T-helper 1 cell (primary cell): ENCODE results near the gene LRP1-AS.

Source experiments
- DNase-seq, 5 donors: peaks; one replicate each; pipeline ENCODE4 v3.0.0-alpha.2; 2012 to 2020

Gene LRP1-AS

GRCh38 chr12:57179331-57180086 is 32.1 kb upstream of the LRP1-AS start:
- DNase-seq = no peak

DNA sequence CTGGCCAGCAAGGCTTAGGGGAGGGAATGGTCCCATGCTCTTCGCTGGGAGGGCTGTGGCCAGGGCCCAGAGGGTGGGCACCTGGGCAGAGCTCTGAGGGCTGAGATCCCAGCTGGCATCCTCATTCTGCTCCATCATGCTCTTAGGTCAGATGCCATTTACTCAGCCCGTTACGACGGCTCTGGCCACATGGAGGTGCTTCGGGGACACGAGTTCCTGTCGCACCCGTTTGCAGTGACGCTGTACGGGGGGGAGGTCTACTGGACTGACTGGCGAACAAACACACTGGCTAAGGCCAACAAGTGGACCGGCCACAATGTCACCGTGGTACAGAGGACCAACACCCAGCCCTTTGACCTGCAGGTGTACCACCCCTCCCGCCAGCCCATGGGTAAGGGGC is 30.8 kb upstream of the LRP1-AS start:
- DNase-seq = no peak

DNA sequence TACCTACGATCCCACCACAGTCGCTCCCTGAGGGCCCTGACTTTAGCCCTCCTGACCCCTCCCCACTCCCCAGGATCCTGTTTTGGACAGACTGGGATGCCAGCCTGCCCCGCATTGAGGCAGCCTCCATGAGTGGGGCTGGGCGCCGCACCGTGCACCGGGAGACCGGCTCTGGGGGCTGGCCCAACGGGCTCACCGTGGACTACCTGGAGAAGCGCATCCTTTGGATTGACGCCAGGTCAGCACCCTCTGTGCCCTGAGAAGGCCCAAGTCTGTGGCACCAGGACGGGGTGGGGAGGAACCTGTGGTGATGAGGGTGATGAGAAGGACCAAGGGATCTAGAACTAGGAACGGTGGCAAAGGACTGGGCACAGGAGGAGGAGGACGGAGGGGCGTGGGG is 29.9 kb upstream of the LRP1-AS start:
- DNase-seq = no peak

DNA sequence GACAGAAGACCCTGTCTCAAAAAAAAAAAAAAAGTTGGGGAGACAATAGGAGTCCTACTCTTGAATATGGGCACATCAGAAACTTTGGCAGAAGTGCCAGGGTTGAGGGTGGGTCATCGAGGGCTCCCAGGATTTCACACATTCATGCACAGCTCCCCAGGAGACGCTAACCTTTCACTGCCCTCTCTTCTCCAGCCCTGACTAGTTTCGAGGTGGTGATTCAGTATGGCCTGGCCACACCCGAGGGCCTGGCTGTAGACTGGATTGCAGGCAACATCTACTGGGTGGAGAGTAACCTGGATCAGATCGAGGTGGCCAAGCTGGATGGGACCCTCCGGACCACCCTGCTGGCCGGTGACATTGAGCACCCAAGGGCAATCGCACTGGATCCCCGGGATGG is 29.4 kb upstream of the LRP1-AS start:
- no peak for DNase-seq

- DNase-seq = no peak
Measured at GRCh38 chr12:57176139-57176477, 28.7 kb upstream of the LRP1-AS start.

DNA sequence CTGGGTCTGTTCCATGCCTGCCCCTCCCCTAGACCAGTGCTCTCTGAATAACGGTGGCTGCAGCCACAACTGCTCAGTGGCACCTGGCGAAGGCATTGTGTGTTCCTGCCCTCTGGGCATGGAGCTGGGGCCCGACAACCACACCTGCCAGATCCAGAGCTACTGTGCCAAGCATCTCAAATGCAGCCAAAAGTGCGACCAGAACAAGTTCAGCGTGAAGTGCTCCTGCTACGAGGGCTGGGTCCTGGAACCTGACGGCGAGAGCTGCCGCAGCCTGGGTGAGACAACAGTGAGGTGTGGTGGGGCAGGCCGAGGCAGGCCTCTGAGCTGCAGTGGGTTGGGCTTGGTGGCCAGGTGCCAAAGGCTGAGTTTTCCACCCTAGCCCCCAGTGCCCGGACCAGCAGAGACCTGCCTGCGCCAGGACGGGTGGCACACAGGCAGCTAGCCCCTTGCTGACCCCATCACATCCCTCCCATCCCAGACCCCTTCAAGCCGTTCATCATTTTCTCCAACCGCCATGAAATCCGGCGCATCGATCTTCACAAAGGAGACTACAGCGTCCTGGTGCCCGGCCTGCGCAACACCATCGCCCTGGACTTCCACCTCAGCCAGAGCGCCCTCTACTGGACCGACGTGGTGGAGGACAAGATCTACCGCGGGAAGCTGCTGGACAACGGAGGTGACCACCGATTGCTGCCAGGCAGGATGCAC is 28.2 kb upstream of the LRP1-AS start:
- peak in 1 of 5 donors; percentile 23 for DNase-seq

- no peak for DNase-seq
Measured at GRCh38 chr12:57173683-57174082, 26.3 kb upstream of the LRP1-AS start.

DNA sequence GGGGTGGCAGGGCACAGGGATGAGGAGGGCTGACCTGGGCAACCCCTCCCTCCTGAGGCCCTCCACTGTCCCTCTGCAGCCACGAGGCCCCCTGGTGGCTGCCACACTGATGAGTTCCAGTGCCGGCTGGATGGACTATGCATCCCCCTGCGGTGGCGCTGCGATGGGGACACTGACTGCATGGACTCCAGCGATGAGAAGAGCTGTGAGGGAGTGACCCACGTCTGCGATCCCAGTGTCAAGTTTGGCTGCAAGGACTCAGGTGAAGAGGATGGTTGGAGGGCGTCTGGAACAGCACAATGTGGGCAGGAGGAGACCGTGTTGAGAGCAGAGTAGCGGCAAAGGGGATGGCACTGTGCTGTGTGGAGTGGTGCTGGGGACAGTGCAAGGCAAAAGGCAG is 25.7 kb upstream of the LRP1-AS start:
- DNase-seq = no peak

DNA sequence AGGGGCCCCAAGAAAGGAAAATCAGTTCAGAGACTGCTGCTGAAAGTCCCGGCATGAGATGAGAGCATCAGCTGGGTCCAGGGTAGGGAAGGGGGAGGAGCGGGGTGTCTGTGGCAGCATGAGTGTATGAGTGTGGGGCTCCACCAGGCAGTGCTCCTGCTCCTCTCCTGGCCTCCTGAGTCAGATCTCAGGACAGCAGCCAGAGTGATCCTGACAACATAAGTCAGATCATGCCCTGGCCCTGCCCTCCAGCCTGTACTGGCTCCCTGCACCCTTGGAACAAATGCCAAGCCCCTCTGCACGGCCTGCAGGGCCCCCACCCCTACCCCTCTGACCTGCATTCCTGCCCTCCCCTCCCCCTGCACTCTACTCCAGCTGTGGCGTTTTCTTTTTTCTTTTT is 24.2 kb upstream of the LRP1-AS start:
- DNase-seq = no peak

DNA sequence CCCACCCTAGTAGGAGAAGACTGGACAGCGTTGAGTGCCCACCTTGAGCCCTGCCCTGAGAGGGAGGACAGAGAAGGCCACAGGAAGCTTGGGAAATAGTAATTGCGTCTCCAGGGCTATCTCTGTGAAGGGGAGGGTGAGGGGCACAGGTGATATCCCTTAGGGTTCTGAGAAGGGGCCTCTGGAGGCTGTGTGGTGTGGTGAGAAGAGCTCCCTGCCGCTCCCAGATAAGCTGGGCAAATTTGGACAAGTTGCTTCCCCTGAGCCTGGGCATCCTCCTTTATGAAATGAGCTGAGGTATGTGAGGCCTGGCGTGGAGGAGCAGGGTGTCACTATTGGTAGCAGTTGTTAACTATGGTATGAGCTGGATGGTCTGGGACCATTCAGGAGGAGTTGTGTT is 23.5 kb upstream of the LRP1-AS start:
- DNase-seq = no peak

DNA sequence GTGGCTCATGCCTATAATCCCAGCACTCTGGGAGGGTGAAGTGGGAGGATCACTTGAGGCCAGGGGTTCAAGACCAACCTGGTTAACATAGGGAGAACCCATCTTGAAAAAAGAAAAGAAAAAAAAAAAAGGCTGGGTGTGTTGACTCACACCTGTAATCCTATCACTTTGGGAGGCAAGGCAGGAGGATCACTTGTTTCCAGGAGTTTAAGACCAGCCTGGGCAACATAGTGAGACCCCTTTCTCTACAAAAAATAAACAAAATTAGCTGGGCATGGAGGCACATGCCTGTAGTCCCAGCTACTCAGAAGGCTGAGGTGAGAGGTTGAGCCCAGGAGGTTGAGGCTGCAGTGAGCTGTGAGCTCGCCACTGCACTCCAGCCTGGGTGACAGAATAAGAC is 23.0 kb upstream of the LRP1-AS start:
- no peak for DNase-seq

- DNase-seq = no peak
Measured at GRCh38 chr12:57169969-57170368, 22.6 kb upstream of the LRP1-AS start.

- DNase-seq = no peak
Measured at GRCh38 chr12:57169046-57169795, 21.8 kb upstream of the LRP1-AS start.

- no peak for DNase-seq
Measured at GRCh38 chr12:57168058-57168457, 20.6 kb upstream of the LRP1-AS start.

- DNase-seq = no peak
Measured at GRCh38 chr12:57166971-57167371, 19.6 kb upstream of the LRP1-AS start.

DNA sequence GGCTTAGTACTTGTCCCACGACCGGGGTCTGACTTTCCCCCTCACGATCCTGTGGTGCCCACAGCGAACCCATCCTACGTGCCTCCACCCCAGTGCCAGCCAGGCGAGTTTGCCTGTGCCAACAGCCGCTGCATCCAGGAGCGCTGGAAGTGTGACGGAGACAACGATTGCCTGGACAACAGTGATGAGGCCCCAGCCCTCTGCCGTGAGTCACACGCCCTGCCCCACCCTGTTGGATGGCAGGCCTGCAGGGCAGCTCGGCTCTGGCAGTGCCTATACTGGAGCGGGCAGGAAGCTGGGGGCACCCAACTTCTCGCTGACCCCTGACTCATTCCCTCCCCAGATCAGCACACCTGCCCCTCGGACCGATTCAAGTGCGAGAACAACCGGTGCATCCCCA is 18.3 kb upstream of the LRP1-AS start:
- DNase-seq = no peak

DNA sequence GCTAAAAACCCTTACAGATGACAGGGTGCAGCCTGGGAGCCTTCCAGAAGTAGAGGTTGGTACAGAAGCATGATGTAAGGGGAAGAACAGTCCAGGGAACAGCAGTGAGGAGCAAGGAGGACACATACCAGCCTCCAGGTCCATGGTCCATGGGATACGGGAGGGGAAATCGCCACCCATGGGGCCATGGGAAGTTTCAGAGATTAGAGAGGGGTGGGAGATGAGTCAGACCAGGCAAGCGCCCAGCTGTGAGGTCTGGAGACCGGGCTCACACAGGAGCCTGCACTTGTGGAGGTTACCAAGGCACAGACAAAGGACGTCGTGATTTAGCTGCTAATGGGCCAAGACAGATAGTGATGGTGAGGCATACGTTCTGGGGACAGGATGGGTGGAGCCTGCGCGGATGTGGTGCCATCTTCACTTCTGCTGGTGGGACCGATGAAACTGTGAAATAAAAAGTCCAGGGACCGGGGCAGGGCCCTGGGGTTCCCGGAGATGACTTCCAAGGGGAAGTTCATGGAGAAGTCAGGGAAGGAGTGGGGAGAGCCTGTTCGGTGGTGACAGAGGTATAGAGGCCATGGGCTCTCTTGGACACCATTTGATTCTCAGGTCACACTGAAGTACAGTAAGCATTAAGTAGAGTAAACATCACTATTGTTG is 17.7 kb upstream of the LRP1-AS start:
- no peak for DNase-seq

DNA sequence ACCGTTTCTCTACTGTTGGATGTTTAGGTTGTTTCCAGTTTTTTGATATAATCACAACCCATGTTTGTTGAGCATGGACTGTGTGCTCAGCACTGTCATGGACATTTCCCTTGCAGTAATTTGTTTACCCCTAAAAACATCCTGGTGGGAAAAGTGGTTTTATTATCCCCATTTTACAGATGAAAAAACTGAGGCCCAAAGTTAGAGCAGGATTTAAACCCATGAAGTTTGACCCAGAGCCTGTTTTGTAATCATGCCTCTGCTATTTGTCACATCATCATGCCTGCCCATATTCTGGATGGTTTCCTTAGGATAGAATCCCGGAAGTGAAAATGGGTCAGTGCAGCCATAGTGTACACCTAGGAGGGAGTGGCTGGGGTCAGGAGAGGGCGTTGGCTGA is 17.0 kb upstream of the LRP1-AS start:
- no peak for DNase-seq

DNA sequence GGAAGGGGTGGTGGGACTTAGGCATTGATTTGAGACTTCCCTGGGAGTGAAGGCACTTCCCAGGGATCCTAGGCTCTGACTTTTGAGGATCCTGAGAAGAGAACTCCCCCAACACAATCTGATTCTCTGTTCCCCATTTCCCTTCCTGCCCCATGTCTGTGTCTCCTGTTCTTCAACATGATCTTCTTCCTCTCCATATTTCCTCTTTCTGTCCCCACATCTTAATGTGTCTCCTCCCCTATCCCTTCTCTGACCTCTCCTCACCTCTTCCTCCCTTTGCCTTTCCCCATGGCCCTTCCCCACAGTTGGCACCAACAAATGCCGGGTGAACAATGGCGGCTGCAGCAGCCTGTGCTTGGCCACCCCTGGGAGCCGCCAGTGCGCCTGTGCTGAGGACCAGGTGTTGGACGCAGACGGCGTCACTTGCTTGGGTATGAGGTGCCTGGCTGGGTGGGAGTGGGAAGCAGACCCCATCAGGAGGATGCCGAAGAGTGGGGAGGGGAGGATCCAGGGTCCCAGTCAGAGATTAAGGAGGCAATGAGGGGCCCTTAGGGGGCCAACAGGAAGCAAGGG is 15.2 kb upstream of the LRP1-AS start:
- DNase-seq = no peak

DNA sequence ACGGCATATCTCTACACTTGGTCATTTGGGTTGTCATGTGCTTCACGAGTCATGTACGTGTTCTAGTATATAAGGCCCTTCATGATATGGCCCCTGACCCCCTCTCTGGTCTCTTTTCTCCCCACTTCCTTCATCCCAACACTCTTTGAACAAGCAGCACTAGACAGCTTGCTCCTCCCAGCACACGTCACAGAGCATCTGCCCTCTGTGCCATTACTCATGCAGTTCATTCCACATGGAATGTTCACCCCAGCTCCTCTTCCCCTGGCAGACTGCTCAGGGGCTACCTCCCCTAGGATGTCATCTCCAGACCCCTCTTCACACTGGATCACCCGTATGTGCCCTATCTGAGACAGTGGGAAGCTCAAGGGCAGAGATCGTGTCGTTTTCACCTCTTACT is 14.1 kb upstream of the LRP1-AS start:
- DNase-seq = no peak

DNA sequence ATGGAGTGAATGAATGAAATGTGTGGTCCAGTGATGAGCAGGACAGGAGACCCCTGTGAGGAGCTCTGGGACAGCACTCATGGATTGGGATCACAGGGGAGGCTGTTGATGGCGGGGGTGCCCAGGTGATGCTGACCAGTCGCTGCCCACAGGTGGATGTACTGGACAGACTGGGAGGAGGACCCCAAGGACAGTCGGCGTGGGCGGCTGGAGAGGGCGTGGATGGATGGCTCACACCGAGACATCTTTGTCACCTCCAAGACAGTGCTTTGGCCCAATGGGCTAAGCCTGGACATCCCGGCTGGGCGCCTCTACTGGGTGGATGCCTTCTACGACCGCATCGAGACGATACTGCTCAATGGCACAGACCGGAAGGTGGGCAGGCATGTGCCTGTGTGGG is 13.3 kb upstream of the LRP1-AS start:
- DNase-seq = no peak

GRCh38 chr12:57160040-57160439 is 12.6 kb upstream of the LRP1-AS start:
- no peak for DNase-seq

DNA sequence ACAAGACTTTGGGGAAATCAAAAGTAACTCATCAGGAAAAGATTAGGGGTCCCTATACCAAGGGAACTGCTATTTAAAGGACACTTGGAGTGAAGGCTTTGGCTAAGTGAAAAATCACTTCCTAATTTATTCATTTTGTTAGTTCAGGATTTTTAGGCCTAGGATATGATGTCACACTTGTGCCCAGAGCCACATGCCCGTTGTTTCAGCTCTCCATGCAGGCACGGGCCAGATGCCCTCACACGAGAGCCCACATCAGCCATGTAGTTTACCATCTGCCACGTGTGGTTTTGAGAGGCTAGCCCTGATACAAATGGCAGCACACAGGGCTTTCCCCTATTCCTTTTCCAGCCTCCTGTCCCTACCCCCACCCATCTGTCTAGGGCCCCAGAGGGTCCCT is 11.9 kb upstream of the LRP1-AS start:
- no peak for DNase-seq
